Subcutaneous adipose tissue (tissue), 4 donors: ENCODE measurements around the gene CACUL1. TPM values are rescaled to one million over a fixed set of nuclear protein-coding genes. Genes with fewer than 3 reads are reported as not detected.

Experiments used
- total RNA-seq, 4 donors: library from RNA; depleted of rRNA; stranded (reverse); fragments of >200 nt; gene quantifications; one replicate each; pipeline ENCODE4 v1.1.0, GENCODE V29; 2016
- TF ChIP-seq, protein P1 (sequence below): fragments of 450-650 bp; IDR thresholded peaks from one replicate; pipeline ENCODE4 v1.5.1; 2016; ENCODE audit warnings: low read depth, mild to moderate bottlenecking, control low read depth, antibody characterized with exemption, moderate library complexity

CACUL1 gene
- total RNA-seq, 4 donors from 2014 or later = 37.9 to 51.5 (median 43.8) TPM

DNA sequence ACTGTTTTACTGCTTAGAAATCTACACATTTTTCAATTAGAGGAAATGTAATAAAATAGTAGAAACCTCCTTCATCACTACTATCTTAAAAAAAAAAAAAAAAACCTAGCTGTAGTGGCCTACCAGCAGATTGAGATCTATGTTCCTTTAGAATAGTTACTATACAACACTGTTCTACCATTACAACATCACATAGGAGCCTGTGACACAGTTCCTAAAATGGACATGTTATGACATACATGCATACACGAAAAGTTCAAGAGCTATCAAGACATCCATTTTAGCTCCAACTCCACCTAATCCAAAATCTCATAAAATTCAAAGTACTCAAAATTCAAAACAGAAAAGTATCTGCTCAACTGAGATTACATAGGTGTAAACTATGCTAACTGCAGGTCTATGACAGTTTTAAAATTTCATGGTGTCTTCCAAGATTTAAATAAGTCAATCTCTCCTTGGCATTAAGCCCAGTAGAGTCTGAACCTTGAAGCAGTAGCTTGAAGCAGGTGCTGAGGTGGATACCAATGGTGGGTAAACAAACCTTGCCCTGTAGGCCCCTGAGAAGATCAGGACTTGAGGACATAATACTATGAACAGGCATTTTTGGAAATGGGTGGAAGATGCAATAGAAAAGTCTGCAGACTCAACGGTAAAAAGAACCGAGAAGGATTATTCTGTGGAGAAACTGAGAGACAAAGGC is 17.0 kb downstream of the CACUL1 start:
- TF ChIP-seq, protein P1, sequence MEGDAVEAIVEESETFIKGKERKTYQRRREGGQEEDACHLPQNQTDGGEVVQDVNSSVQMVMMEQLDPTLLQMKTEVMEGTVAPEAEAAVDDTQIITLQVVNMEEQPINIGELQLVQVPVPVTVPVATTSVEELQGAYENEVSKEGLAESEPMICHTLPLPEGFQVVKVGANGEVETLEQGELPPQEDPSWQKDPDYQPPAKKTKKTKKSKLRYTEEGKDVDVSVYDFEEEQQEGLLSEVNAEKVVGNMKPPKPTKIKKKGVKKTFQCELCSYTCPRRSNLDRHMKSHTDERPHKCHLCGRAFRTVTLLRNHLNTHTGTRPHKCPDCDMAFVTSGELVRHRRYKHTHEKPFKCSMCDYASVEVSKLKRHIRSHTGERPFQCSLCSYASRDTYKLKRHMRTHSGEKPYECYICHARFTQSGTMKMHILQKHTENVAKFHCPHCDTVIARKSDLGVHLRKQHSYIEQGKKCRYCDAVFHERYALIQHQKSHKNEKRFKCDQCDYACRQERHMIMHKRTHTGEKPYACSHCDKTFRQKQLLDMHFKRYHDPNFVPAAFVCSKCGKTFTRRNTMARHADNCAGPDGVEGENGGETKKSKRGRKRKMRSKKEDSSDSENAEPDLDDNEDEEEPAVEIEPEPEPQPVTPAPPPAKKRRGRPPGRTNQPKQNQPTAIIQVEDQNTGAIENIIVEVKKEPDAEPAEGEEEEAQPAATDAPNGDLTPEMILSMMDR = no peak

DNA sequence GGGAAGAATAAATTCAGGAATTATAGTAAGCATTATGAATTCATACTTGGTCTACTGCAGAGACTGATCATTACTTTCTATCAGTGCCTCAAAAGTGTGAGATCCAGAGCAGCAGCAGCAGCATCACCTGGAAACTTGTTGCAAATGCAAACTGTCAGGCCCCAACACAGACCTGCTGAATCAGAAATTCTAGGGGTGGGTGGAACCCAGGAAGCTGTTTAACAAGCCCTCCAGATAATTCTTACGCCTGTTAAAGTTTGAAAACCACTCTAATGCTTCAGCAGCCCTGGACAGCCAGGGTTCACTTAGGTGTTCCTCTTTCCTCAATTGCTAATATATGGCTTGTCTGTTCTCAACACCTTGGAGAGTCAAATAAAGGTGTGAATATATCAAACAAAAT is 19.5 kb downstream of the CACUL1 start:
- TF ChIP-seq, protein P1 = no peak

DNA sequence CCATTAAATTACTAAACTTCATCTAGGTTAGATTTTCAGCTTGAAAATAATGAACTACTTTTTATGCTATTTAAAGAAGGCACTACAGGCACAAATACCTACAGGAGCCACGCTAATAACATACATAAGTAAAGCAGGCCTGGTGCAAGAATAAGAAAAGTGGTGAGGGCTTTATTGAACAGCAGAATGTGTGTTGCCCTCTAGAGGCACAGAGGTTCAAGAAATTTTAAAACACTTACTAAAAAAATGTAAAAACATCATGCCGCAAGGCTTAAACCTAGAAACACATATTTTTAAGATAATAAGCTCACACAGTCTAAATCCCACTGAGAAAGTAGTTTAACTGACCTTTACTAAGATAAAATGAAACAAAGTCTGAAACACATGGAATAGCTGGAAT is 20.3 kb downstream of the CACUL1 start:
- TF ChIP-seq, protein P1 = no peak

DNA sequence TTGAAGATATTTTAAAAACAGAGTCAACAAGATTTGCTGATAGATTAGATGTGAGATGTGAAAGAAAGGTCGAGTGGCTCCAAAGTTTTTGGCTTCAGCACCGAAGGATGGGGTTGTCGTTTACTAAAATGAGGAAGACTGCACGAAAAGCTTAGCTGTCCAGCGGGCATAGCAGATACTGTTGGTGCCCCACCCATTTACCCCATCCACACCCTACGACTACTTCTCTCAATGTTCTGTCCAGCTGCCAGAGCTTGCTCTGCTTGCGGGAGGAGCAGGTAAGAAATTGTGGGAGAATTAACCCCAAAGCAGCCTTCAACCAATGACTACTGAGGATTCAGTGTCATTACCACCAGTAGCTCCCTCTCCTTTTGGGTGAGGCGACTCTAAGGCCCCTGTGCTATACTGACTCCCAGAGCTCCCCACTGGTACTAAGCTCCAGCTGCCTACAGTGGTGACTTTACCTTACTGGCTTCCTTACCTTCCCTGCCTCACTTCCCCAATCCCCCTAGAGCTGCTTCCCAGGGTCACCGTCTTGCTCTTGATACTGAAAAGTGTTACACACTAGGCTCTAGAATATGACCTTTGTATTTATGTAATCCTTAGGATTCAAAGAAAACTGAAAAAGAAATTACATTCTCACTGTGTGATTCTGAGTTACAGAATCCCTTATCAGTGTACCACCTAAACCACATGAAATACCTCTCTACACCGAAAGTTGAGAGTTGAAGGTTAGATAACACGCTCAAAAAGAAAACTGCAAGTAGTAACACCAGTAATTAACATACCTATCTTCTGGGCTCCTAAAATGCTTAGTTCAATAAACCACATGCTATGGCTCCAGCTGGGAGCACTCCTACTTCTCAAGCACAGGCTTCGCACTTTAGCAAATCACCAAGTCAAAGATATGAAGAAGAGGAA is 22.3 kb downstream of the CACUL1 start:
- TF ChIP-seq, protein P1 = no peak

DNA sequence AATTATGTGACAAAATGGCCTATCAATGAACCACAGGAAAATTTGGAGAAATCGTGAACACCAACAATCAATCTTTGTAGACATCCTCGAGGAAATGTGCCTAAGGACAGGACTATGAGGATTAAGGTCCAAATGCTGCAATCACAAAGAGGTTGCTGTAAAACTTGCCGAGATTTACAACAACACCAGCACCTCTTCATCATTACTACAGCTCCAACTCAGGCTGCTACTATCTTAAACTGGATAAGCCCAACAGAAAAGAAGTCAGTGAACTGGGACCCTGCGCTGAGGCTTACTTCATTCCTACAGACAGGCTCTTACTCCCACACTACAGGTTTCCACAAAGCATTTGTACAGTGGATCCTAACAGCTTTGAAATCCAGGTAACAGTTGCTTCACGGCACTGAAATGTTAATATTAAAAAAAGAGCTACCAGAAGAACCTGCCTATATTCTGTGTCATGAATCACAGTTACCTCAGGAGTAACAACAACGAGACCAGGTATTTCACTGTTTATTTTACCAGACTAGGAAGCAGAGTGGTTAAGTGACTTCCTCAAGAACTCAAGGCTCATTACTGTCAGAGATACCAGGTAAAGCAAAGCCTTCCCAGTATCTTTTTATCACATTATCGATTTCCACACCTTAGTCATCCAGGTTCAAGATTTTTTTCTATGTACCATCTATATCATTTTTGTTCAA is 23.9 kb downstream of the CACUL1 start:
- TF ChIP-seq, protein P1 = no peak

DNA sequence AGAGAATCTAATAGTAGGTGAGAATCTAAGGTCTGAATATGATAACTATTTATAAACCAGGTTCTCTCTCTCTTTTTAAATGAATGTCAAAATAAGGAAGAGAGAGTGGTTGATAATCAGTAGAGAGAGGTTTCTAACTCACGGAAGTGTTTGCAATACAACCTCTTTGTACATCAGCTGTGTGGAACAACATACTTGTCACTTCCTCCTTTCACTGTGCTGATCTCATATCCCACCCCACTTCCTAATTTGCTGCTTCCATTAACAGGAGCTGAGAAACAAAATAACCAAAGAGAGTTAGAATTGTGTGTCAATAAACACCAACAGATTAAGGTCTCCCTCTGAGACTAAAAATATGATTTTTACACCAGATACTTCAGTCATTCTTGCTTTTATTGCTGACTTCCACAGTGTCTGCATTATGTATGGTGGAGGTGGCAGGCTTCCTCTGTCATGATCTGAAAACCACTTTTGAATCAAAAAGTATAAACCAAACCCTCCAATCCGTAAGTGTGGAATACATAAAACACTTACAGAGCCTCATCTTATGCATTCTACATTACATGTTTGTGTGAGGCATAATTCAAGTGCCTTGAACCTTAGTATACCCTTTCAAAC is 25.0 kb downstream of the CACUL1 start:
- TF ChIP-seq, protein P1 = no peak
